DND-41 (cell line): Measurements from ENCODE around the gene FAM90A26.
"Not testable (repeated sequence)": the region's sequence is repeated elsewhere in the genome, so short reads cannot be mapped to it uniquely, and the experiment has no call there.

Source experiments
- ATAC-seq: fragments of 200-7000 bp; cut with Tn5 transposase; 3 replicates; pipeline ENCODE4 v1.9.1; 2021; ENCODE audit warnings: low read depth; ENCODE audit not compliant: insufficient read depth
- DNase-seq: peaks from one replicate; pipeline ENCODE4 v3.0.0-alpha.2; 2020
- H2AFZ ChIP-seq: 2 replicates; pipeline ENCODE4 v1.6.0; 2012; ENCODE audit warnings: low read depth, low read length
- H3K27ac ChIP-seq: 2 replicates; pipeline ENCODE4 v1.5.1; 2012; ENCODE audit warnings: low read length, inconsistent platforms
- H3K27me3 ChIP-seq: fragments of 200-600 bp; sonication (generic); 2 replicates; pipeline ENCODE4 v1.6.0; 2012; ENCODE audit warnings: low read length, mild to moderate bottlenecking, inconsistent platforms; ENCODE audit not compliant: insufficient read depth, poor library complexity
- H3K36me3 ChIP-seq: 2 replicates; pipeline ENCODE4 v1.5.1; 2012; ENCODE audit warnings: low read length, inconsistent platforms; ENCODE audit not compliant: insufficient read depth
- H3K4me1 ChIP-seq: 2 replicates; pipeline ENCODE4 v1.5.1; 2012; ENCODE audit warnings: mild to moderate bottlenecking, low read length; ENCODE audit not compliant: insufficient read depth
- H3K4me2 ChIP-seq: 2 replicates; pipeline ENCODE4 v1.6.0; 2012; ENCODE audit warnings: mild to moderate bottlenecking, moderate library complexity, low read length, inconsistent platforms; ENCODE audit not compliant: insufficient read depth
- H3K4me3 ChIP-seq, 2 experiments: fragments of 200-600 bp in 1 of 2; shearing (Covaris generic) in 1 of 2; 2 replicates each; pipeline ENCODE4 v1.5.1; 2012 to 2016; ENCODE audit warnings: inconsistent platforms in 2 of 2, low read length in 2 of 2, mild to moderate bottlenecking in 2 of 2, low read depth in 1 of 2, moderate library complexity in 1 of 2
- H3K79me2 ChIP-seq: 2 replicates; pipeline ENCODE4 v1.6.0; 2012; ENCODE audit warnings: low read length, inconsistent platforms; ENCODE audit not compliant: insufficient read depth
- H3K9ac ChIP-seq: 2 replicates; pipeline ENCODE4 v1.6.0; 2012; ENCODE audit warnings: low read depth, mild to moderate bottlenecking, inconsistent platforms, low read length, moderate library complexity
- H3K9me3 ChIP-seq: 2 replicates; pipeline ENCODE4 v1.5.1; 2012; ENCODE audit warnings: low read length, moderate library complexity, mild to moderate bottlenecking, inconsistent platforms; ENCODE audit not compliant: insufficient read depth, severe bottlenecking
- H4K20me1 ChIP-seq: 2 replicates; pipeline ENCODE4 v1.6.0; 2012; ENCODE audit warnings: low read length; ENCODE audit not compliant: insufficient read depth
- TF ChIP-seq, protein P1 (sequence below): IDR thresholded peaks from 2 replicates; pipeline ENCODE4 v1.5.1; 2012; ENCODE audit warnings: borderline replicate concordance, low read length, moderate library complexity, mild to moderate bottlenecking; ENCODE audit not compliant: poor library complexity, severe bottlenecking; ENCODE audit errors: extremely low read depth

FAM90A26 gene

DNA sequence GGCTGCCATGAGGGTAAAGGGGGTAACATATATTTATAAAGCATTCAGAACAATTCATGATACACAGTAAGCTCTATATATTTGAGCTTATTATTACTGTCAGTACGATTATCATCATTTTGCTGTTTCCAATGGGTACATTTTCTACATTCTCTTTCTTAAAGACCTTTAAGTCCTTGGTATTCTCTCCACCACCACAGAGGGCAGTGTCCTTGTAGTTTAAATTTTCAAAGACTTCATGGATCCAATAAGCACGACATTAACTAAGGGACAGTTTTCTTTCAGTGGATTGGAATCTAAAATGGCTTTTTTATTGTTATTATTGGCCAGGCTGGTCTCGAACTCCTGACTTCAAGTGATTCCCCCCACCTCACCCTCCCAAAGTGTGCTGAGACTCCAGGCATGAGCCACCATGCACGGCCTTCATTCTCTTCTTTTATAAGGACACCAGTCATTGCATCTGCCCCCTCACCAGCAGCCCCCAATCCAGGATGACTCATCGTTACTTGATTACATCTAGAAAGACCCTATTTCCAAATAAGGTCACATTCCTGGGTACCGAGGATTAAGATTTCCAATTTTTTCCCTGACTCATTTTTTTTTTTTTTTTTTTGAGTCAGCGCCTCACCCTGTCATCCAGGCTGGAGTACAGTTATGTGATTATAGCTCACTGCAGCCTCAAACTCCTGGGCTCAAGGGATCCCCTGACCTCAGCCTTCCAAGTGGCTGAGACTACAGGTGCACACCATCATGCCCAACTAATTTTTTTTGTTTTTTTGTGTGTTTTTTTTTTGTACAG, 21.4 kb upstream of the FAM90A26 start:
- not testable (repeated sequence) for H3K27ac ChIP-seq, H4K20me1 ChIP-seq, DNase-seq, H3K79me2 ChIP-seq, H3K27me3 ChIP-seq, H3K36me3 ChIP-seq, H3K4me1 ChIP-seq, H3K4me3 ChIP-seq, H3K9ac ChIP-seq, H3K9me3 ChIP-seq, H3K4me2 ChIP-seq, ATAC-seq, H2AFZ ChIP-seq

DNA sequence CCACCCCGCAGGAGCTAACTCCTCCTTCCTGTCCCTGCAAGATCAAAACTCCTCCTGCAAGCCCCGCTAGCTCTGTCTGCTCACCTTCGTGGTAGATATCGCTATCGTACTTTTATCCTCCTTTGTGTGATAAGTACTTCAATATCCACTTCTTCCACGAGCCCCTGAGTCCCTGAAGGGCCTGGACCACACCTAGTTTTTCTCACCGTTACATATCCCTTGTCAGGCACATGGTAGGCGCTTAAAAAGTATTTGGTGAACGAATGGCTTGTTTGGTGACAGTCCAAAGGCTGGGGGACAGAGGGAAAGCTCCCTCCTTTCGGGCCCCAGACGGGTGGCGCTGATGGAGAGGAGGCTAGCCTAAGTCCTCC, 18.4 kb upstream of the FAM90A26 start:
- H3K9ac ChIP-seq, result peak overlapping the region; percentile 51

GRCh38 chr4:9152180-9153007, 17.8 kb upstream of the FAM90A26 start:
- H2AFZ ChIP-seq, result peak overlapping the region; percentile 62
- peak; percentile 92 for DNase-seq
- H3K27me3 ChIP-seq, H4K20me1 ChIP-seq, H3K79me2 ChIP-seq, H3K27ac ChIP-seq, H3K36me3 ChIP-seq, H3K9me3 ChIP-seq, H3K4me1 ChIP-seq: not testable (repeated sequence)
- H3K4me2 ChIP-seq, result peak overlapping the region; percentile 62
- ATAC-seq, result peak; percentile 76
- peak overlapping the region; percentile 51 for H3K9ac ChIP-seq
- peak overlapping the region; percentile 19 to 59; a peak in 3 of 4 replicates for H3K4me3 ChIP-seq

More for the DNA sequence above, 18.4 kb upstream of the FAM90A26 start:
- ATAC-seq, H4K20me1 ChIP-seq, H3K9me3 ChIP-seq, H3K27ac ChIP-seq, H3K27me3 ChIP-seq, H3K4me1 ChIP-seq, H3K79me2 ChIP-seq, DNase-seq, H3K36me3 ChIP-seq: not testable (repeated sequence)
- Histone ChIP-seq H2AFZ (peak overlapping the region; percentile 62), H3K4me3 (peak overlapping the region; percentile 19 to 59; a peak in 3 of 4 replicates), H3K4me2 (peak overlapping the region; percentile 62)

- H4K20me1 ChIP-seq, H3K79me2 ChIP-seq, H3K36me3 ChIP-seq, H3K9me3 ChIP-seq, H3K27me3 ChIP-seq, H3K4me1 ChIP-seq: not testable (repeated sequence)
- TF ChIP-seq, protein P1, sequence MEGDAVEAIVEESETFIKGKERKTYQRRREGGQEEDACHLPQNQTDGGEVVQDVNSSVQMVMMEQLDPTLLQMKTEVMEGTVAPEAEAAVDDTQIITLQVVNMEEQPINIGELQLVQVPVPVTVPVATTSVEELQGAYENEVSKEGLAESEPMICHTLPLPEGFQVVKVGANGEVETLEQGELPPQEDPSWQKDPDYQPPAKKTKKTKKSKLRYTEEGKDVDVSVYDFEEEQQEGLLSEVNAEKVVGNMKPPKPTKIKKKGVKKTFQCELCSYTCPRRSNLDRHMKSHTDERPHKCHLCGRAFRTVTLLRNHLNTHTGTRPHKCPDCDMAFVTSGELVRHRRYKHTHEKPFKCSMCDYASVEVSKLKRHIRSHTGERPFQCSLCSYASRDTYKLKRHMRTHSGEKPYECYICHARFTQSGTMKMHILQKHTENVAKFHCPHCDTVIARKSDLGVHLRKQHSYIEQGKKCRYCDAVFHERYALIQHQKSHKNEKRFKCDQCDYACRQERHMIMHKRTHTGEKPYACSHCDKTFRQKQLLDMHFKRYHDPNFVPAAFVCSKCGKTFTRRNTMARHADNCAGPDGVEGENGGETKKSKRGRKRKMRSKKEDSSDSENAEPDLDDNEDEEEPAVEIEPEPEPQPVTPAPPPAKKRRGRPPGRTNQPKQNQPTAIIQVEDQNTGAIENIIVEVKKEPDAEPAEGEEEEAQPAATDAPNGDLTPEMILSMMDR, result peak; percentile 5
- H3K27ac ChIP-seq, result peak overlapping the region; percentile 47
- peak; percentile 95 for DNase-seq
- H3K4me2 ChIP-seq, result peak overlapping the region; percentile 64
- peak overlapping the region; percentile 20 to 59; a peak in 3 of 4 replicates for H3K4me3 ChIP-seq
- H2AFZ ChIP-seq, result peak overlapping the region; percentile 70
- peak; percentile 96 for ATAC-seq
- H3K9ac ChIP-seq, result peak overlapping the region; percentile 62
Measured at GRCh38 chr4:9153008-9153570, 17.1 kb upstream of the FAM90A26 start.
